Sigmoid colon (tissue), 4 donors: ENCODE measurements around the gene MZB1.

Experiments
- CTCF ChIP-seq, 4 experiments: fragments of 450-650 bp in 3 of 4; fragments of 200-600 bp in 1 of 4; IDR thresholded peaks; one replicate each; pipeline ENCODE4 v1.5.1; 2016 to 2019; ENCODE audit warnings: antibody characterized with exemption in 4 of 4, mild to moderate bottlenecking in 3 of 4, moderate library complexity in 2 of 4
- EP300 ChIP-seq, 4 donors: sonication (generic); formaldehyde crosslinking; IDR thresholded peaks; one replicate each; pipeline ENCODE4 v1.6.1; 2017; ENCODE audit warnings: antibody characterized with exemption in 4 of 4
- POLR2A ChIP-seq, 2 donors: fragments of 450-650 bp; IDR thresholded peaks; one replicate each; pipeline ENCODE4 v1.6.1; 2016; ENCODE audit warnings: antibody characterized with exemption in 2 of 2, mild to moderate bottlenecking in 2 of 2, moderate library complexity in 2 of 2

DNA sequence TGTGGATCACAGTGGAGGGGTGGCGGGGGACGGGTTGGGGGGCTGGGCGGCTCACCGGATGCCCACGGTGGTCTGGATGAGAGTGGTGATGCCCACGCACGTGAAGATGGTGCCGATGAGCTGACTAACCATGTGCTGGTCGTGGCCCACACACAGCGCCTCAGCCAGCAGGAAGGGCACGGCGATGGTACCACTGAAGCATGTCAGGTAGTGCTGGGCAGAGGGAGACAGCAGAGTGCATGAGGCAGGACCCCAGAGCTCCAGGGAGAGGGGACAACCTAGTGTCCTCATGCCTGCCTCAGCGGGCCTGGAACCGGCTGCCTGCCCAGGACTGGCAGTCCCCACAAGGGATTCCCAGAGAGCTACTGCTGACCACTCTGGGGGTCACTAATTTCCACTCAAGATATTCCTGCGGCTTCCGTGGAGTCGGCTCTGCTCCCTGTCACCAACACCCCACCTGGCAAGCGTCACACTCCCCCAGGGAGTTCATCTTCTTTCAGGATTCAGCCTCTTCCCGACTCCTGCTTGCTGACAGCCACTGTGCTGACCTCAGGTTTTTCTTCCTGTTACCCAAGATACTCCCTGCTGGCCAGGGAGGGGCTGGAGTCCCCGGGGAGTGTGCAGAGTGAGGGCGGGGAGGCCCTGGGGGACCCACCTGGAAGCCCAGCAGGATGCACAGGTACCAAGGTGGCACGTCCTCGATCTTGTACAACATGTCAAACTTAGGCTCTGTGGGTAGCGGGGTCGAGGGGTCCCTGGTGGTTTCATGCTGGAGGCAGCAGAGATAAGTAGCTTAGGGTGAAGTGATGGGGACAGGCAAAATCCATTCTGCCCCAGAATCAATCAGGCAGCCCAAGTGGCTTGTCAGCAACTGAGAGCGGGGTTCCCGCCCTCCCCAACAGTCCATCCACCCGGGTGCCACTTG, 7.6 kb downstream of the MZB1 start:
- TF ChIP-seq CTCF (IDR thresholded peaks at IDR 0.05) (no peak), EP300 (IDR thresholded peaks at IDR 0.05) (no peak), POLR2A (IDR thresholded peaks at IDR 0.05) (no peak)
